Measurements from ENCODE around the gene PDK1.
"Not testable (repeated sequence)": the region's sequence is repeated elsewhere in the genome, so short reads cannot be mapped to it uniquely, and the experiment has no call there.

The PDK1 gene

GRCh38 chr2:172552547-172553291, 3.2 kb upstream of the PDK1 start:
- no peak for DNase-seq

- DNase-seq, result peak in 1 of 58 donors; percentile 2
Observed at GRCh38 chr2:172554352-172555271, 1.3 kb upstream of the PDK1 start.

GRCh38 chr2:172555272-172555521, 693 bp upstream of the PDK1 start:
- no peak for DNase-seq

- peak in 30 of 58 donors; percentile 1 to 61 (median 24) for DNase-seq
Observed at GRCh38 chr2:172556284-172557033, 569 bp downstream of the PDK1 start.

- no peak for DNase-seq
Observed at GRCh38 chr2:172558372-172558771, 2.5 kb downstream of the PDK1 start.

- DNase-seq, result no peak
Observed at GRCh38 chr2:172560721-172561120, 4.8 kb downstream of the PDK1 start.

GRCh38 chr2:172561270-172561669, 5.4 kb downstream of the PDK1 start:
- no peak for DNase-seq

GRCh38 chr2:172562298-172562697, 6.4 kb downstream of the PDK1 start:
- DNase-seq, result no peak

GRCh38 chr2:172564376-172564775, 8.5 kb downstream of the PDK1 start:
- no peak for DNase-seq

- no peak for DNase-seq
Observed at GRCh38 chr2:172571245-172571644, 15.4 kb downstream of the PDK1 start.

GRCh38 chr2:172572981-172573380, 17.1 kb downstream of the PDK1 start:
- no peak for DNase-seq

GRCh38 chr2:172574965-172575364, 19.1 kb downstream of the PDK1 start:
- no peak for DNase-seq

GRCh38 chr2:172578054-172578453, 22.2 kb downstream of the PDK1 start:
- DNase-seq, result no peak

- no peak for DNase-seq
Observed at GRCh38 chr2:172578860-172579512, 23.1 kb downstream of the PDK1 start.

GRCh38 chr2:172580544-172580943, 24.7 kb downstream of the PDK1 start:
- DNase-seq, result no peak

GRCh38 chr2:172582656-172583055, 26.8 kb downstream of the PDK1 start:
- DNase-seq, result no peak

GRCh38 chr2:172586245-172586891, 30.5 kb downstream of the PDK1 start:
- no peak for DNase-seq

GRCh38 chr2:172587231-172587630, 31.3 kb downstream of the PDK1 start:
- DNase-seq, result not testable (repeated sequence)

- DNase-seq, result no peak
Observed at GRCh38 chr2:172588931-172589330, 33.0 kb downstream of the PDK1 start.

GRCh38 chr2:172591386-172591785, 35.5 kb downstream of the PDK1 start:
- DNase-seq, result not testable (repeated sequence)

- DNase-seq, result not testable (repeated sequence)
Observed at GRCh38 chr2:172592190-172592589, 36.3 kb downstream of the PDK1 start.

Data from anterior cingulate cortex (tissue), 58 donors.